GM20431 (cell line): ENCODE data around the gene B3GAT3.
"Not testable (repeated sequence)": the region's sequence is repeated elsewhere in the genome, so short reads cannot be mapped to it uniquely, and the experiment has no call there.

Experiments
- in situ Hi-C: fragments of 300-500 bp; cut with MseI, MboI; formaldehyde crosslinking; loops from one replicate; pipeline ENCODE4 v1.15.0; 2020; ENCODE audit warnings: low sequenced_read_pairs; ENCODE audit not compliant: unreplicated experiment

B3GAT3 gene

GRCh38 chr11:62585356-62585755, 36.4 kb downstream of the B3GAT3 start:
- in situ Hi-C loops, result not testable (repeated sequence)

DNA sequence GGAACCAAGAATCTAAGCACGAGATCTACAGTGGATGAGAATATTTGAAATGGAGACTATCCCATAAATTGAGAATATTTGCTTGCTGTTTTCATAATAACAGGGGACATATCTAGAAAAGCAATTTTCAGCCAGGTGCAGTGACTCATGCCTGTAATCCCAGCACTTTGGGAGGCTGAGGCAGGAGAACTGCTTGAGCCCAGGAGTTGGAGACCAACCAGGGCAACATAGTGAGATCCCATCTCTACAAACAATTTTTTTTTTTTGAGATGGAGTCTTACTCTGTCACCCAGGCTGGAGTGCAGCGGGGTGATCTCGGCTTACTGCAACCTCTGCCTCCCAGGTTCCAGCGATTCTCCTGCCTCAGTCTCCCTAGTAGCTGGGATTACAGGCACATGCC, 40.1 kb downstream of the B3GAT3 start:
- in situ Hi-C loops, result not testable (repeated sequence)

- in situ Hi-C loops, result no loop called here
Measured at GRCh38 chr11:62580959-62581715, 40.6 kb downstream of the B3GAT3 start.

DNA sequence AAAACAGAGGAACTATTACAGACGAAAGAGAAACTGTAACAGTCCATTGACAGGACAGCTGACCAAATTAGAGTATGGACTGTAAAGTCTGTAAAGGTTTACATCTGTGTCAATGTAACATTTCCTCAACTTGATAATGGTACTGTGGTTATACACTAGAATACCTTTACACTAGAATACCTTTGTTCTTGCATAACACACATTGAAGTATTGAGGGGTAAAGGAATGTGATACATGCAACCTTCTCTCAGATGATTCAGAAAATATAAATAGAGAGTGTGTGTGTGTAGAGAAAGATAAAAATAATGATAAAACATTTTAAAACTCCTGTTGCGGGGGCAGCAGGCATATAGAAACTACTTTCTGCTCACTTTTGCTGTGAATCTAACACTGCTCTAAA, 42.5 kb downstream of the B3GAT3 start:
- in situ Hi-C loops, result no loop called here

GRCh38 chr11:62578541-62578940, 43.2 kb downstream of the B3GAT3 start:
- in situ Hi-C loops, result no loop called here

DNA sequence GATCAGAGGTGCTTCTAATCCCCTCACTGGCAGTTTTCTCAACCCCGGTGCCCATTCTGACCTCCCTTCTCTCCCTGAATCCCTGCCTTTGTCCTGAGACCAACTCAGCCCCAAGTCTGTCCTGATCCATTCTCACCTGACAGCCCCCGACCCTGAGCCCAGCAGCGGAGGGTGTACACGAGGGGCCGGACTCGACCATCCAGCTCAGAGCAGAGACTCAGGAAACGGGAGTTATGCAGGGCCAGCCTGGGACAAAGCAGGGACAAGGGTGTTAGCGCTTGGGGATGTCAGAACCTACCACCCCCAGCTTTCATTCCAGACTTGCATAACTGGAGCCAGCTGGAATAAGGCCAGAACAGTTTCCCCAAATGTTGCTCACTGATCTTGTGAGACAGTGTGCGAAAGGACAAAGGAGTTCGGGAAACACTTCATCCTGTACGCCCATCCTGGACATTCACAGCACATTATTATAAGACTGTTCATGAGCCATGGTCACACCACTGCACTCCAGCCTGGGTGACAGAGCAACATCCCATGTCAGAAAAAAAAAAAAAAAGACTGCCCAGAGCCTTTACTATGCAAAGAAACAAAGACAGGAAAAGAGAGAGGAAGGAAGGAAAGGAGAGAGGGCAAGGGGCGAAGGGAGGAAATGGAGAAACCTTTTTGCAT, 44.6 kb downstream of the B3GAT3 start:
- in situ Hi-C loops, result no loop called here

DNA sequence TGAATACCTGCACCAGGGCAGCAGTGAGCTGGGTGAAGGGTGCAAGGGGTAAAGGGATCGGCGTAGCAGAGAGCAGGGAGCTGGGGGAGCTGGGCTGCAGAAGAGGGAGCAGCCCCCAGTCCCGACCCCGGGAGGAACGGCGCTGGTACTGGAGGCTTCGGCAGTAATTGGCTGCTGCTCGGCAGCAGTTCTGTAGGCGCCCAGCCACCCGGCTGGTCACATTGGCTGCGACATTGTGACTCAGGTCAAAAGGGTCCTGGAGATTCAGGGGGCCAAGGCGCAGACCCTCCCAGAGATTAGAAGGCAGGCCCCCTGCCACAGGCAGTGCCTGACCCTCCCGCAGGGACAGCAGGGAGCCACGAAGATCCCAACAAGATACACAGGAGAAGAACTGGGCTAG, 45.9 kb downstream of the B3GAT3 start:
- in situ Hi-C loops, result no loop called here

GRCh38 chr11:62575156-62575555, 46.6 kb downstream of the B3GAT3 start:
- in situ Hi-C loops, result no loop called here

DNA sequence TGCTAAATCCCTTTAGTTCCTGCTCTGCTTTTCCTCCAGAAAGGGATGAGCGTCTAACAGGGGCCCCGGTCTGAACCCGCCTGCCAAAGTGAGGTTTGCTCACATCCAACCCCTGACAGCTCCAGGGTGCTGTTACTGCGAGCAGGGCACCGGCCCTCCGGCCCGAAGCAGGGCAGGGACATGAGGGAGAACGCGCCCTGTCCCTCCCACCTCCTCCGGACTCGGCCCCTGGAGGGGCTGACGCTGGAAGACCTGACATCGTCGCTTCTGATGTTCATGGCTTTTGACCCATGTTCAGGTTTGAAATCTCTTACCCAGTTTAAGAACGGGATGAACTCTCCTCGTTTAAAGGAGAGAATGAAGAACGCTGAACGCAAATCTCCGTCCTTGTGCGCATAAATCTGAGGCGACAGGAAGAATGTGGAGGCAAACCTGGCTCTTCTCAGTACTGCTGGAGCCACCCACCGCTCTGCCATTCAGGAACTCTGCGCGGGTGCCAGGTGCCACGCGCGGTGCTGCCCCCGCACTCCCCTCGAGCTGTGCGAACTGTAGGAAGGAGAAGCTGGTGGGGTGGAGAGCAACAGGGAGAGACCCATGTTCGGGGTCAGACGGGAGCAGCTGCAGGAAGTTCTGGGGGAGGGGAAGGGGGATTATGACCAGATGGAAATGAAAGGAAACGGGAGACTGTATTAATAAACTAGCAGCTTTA, 47.3 kb downstream of the B3GAT3 start:
- in situ Hi-C loops, result no loop called here

GRCh38 chr11:62573592-62574362, 48.0 kb downstream of the B3GAT3 start, which contains the start of gene EEF1G:
EEF1G (minus strand) TSS chr11:62573891; CDS start chr11:62573842, 49 bp downstream.
- in situ Hi-C loops, result no loop called here

- in situ Hi-C loops, result no loop called here
Measured at GRCh38 chr11:62573006-62573591, 48.7 kb downstream of the B3GAT3 start.

DNA sequence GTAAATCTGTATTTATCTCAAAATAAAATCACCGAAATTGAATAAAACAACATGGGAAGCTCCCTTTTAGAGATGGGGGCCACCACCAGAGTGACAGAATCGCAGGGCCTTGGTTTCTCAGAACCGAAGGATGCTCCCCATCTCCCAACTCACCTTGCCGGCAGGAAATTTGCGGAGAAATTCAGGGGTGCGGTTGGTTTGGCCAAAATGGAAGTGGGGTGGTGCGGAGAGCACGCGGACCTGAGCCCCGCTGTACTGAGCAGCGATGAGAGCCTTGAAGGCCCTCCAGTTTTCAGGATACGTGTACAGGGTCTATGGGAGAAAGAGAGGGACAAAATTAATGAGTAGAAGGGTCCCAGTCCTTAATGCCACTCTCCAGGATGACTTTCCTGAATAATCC, 49.4 kb downstream of the B3GAT3 start:
- in situ Hi-C loops, result no loop called here

DNA sequence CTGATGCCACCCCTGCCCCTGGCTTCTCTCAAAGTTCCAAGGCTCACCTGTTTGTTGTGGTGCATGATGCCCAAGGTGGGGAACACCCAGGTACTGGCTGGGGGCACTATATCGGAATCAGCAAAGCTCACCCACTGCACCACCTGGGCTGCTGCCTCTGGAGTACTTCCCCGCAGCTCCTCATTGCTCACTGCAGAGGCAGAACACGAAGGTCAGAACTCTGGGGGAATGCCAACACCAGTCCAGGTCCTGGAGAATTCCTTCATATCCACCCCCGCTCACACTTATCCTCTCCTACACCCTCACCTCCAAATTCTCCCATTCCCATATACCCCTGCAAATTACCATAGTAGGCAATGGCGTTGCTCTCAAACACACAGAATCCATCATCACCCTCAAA, 50.3 kb downstream of the B3GAT3 start:
- in situ Hi-C loops, result not testable (repeated sequence)

- in situ Hi-C loops, result not testable (repeated sequence)
Measured at GRCh38 chr11:62570903-62571302, 50.9 kb downstream of the B3GAT3 start.

GRCh38 chr11:62569611-62570010, 52.2 kb downstream of the B3GAT3 start:
- in situ Hi-C loops, result no loop called here

DNA sequence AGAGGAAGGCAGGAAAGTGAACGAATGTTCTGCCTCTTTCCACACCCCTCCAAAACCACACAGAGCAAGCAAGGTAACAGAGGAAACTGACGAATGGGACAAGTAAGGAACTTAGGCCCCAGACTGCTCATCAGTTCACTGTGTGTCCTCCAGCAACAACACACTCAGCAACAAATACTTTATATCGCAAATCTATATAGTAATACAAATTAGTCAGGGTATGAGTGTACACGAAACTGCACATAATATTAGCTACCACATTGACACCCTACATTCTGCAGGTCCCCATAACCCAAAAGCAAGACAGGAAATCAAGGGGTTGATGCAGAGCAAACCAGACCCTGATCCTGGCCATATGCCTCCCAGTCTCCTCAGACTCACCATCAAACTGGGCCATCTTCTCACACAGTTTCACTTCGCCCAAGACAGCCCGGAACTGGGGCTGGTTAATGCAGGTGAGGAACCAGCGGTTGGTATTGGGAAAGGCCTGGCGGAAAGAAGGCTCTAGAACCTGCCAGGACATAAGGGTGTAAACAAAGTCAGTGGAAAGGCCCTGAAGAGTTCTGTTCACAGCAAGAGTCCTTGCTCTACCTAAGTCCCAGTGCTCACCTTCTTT, 54.7 kb downstream of the B3GAT3 start:
- in situ Hi-C loops, result no loop called here

GRCh38 chr11:62566247-62566646, 55.5 kb downstream of the B3GAT3 start:
- in situ Hi-C loops, result no loop called here
